ENCODE results near the gene PLCB3. TPM values are rescaled to one million over a fixed set of nuclear protein-coding genes. Genes with fewer than 3 reads are reported as not detected.
"Not testable (repeated sequence)": the region's sequence is repeated elsewhere in the genome, so short reads cannot be mapped to it uniquely, and the experiment has no call there.

PLCB3 gene
- total RNA-seq, 1 donor from 2014 or later: 36.2 TPM

- Mint-ChIP-seq H3K4me1 (ENCODE audit: low read depth, unreplicated experiment) (peaks cover 21% of the 10 kb centered on the region), H3K27me3 (ENCODE audit: unreplicated experiment) (peaks cover 17% of the 10 kb centered on the region), H3K27ac (ENCODE audit: unreplicated experiment) (no peak overlapping the region), H3K36me3 (ENCODE audit: unreplicated experiment) (no peaks in the 10 kb centered on the region), H3K4me3 (ENCODE audit: unreplicated experiment) (no peak overlapping the region), H3K9me3 (ENCODE audit: unreplicated experiment) (peaks cover 10% of the 10 kb centered on the region)
- DNase-seq: no peak
- TF ChIP-seq, protein P1, sequence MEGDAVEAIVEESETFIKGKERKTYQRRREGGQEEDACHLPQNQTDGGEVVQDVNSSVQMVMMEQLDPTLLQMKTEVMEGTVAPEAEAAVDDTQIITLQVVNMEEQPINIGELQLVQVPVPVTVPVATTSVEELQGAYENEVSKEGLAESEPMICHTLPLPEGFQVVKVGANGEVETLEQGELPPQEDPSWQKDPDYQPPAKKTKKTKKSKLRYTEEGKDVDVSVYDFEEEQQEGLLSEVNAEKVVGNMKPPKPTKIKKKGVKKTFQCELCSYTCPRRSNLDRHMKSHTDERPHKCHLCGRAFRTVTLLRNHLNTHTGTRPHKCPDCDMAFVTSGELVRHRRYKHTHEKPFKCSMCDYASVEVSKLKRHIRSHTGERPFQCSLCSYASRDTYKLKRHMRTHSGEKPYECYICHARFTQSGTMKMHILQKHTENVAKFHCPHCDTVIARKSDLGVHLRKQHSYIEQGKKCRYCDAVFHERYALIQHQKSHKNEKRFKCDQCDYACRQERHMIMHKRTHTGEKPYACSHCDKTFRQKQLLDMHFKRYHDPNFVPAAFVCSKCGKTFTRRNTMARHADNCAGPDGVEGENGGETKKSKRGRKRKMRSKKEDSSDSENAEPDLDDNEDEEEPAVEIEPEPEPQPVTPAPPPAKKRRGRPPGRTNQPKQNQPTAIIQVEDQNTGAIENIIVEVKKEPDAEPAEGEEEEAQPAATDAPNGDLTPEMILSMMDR (IDR thresholded peaks at IDR 0.05; ENCODE audit: partially characterized antibody, unreplicated experiment): no peak
These were observed 63.7 kb downstream of the PLCB3 start for GRCh38 chr11:64314805-64315561.

DNA sequence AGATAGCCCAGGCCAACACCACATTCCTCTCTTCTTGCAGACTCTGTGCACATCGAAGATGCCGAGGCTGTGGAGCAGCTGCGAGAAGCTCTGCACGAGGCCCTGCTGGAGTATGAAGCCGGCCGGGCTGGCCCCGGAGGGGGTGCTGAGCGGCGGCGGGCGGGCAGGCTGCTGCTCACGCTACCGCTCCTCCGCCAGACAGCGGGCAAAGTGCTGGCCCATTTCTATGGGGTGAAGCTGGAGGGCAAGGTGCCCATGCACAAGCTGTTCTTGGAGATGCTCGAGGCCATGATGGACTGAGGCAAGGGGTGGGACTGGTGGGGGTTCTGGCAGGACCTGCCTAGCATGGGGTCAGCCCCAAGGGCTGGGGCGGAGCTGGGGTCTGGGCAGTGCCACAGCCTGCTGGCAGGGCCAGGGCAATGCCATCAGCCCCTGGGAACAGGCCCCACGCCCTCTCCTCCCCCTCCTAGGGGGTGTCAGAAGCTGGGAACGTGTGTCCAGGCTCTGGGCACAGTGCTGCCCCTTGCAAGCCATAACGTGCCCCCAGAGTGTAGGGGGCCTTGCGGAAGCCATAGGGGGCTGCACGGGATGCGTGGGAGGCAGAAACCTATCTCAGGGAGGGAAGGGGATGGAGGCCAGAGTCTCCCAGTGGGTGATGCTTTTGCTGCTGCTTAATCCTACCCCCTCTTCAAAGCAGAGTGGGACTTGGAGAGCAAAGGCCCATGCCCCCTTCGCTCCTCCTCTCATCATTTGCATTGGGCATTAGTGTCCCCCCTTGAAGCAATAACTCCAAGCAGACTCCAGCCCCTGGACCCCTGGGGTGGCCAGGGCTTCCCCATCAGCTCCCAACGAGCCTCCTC, 64.6 kb downstream of the PLCB3 start:
- Mint-ChIP-seq H3K27me3 (ENCODE audit: unreplicated experiment) (peaks cover 18% of the 10 kb centered on the region), H3K4me1 (ENCODE audit: low read depth, unreplicated experiment) (peaks cover 22% of the 10 kb centered on the region)

GRCh38 chr11:64316672-64317324, 65.5 kb downstream of the PLCB3 start:
- Mint-ChIP-seq H3K4me3 (ENCODE audit: unreplicated experiment) (peak overlapping the region; percentile 95), H3K9me3 (ENCODE audit: unreplicated experiment) (peaks cover 14% of the 10 kb centered on the region), H3K36me3 (ENCODE audit: unreplicated experiment) (peaks cover 4% of the 10 kb centered on the region), H3K4me1 (ENCODE audit: low read depth, unreplicated experiment) (peaks cover 25% of the 10 kb centered on the region), H3K27me3 (ENCODE audit: unreplicated experiment) (peaks cover 19% of the 10 kb centered on the region), H3K27ac (ENCODE audit: unreplicated experiment) (peak overlapping the region; percentile 75)
- TF ChIP-seq, protein P1 (IDR thresholded peaks at IDR 0.05; ENCODE audit: partially characterized antibody, unreplicated experiment): no peak
- DNase-seq: no peak

More for the DNA sequence above, 64.6 kb downstream of the PLCB3 start:
- not testable (repeated sequence) for H3K36me3 Mint-ChIP-seq (ENCODE audit: unreplicated experiment); DNase-seq; H3K27ac Mint-ChIP-seq (ENCODE audit: unreplicated experiment)
- peaks cover 12% of the 10 kb centered on the region for H3K9me3 Mint-ChIP-seq (ENCODE audit: unreplicated experiment)
- peak overlapping the region; percentile 95 for H3K4me3 Mint-ChIP-seq (ENCODE audit: unreplicated experiment)

DNA sequence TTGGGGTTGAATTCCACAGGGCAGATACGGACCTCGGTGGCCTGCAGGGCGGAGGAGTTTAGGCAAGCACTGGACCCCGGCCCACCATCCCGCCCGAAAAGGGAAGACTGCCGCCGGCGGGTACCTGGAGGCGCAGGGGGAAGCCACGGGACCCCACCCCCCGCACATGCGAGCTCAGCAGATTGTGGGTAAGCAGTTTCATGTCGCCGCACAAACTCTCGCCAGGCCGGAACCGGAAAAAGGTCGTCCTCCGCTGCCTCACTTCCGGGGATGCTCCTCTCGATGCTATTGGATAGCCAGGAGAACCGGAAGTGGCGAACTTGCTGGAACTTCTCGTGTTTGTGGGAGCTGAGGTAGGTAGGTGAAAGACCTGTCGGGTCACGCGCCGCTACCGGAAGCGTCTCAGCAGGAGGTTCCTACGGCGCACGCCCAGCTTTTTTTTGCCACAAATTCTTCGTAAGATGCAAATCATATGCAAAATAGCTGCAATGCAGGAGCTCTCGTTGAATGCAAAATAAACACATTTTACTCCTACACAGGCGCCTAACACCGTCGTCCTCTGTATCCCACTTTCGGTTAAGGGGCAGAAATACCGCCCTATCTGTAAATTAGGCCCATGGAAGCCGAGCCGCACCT, 66.1 kb downstream of the PLCB3 start, which contains the start of gene TRMT112:
Gene TRMT112, minus strand, starts transcription at position 235 of the 636 bp plus-strand sequence. Its CDS starts 33 bp downstream, at position 202.
- Mint-ChIP-seq H3K9me3 (ENCODE audit: unreplicated experiment) (peaks cover 14% of the 10 kb centered on the region), H3K27me3 (ENCODE audit: unreplicated experiment) (peaks cover 19% of the 10 kb centered on the region), H3K27ac (ENCODE audit: unreplicated experiment) (peak within 1 kb of the TSS; percentile 98), H3K4me1 (ENCODE audit: low read depth, unreplicated experiment) (peaks cover 26% of the 10 kb centered on the region), H3K4me3 (ENCODE audit: unreplicated experiment) (peak within 1 kb of the TSS; percentile 95), H3K36me3 (ENCODE audit: unreplicated experiment) (peaks cover 4% of the 10 kb centered on the region)
- DNase-seq: peak; percentile 84
- TF ChIP-seq, protein P1 (IDR thresholded peaks at IDR 0.05; ENCODE audit: partially characterized antibody, unreplicated experiment): no peak

Measured in glutamatergic neuron (in vitro differentiated cells).